Stimulated activated CD4-positive, alpha-beta T cell treated with anti-CD3 and anti-CD28 coated beads, Interleukin-2, amount 100 ng/mL, for 4 hours (primary cell): Measurements from ENCODE around the gene FRAS1.
"Not testable (repeated sequence)": the region's sequence is repeated elsewhere in the genome, so short reads cannot be mapped to it uniquely, and the experiment has no call there.

ENCODE experiments used
- DNase-seq: peaks from one replicate; pipeline ENCODE4 v3.0.0-alpha.2; 2020; ENCODE audit warnings: low read depth

The FRAS1 gene

DNA sequence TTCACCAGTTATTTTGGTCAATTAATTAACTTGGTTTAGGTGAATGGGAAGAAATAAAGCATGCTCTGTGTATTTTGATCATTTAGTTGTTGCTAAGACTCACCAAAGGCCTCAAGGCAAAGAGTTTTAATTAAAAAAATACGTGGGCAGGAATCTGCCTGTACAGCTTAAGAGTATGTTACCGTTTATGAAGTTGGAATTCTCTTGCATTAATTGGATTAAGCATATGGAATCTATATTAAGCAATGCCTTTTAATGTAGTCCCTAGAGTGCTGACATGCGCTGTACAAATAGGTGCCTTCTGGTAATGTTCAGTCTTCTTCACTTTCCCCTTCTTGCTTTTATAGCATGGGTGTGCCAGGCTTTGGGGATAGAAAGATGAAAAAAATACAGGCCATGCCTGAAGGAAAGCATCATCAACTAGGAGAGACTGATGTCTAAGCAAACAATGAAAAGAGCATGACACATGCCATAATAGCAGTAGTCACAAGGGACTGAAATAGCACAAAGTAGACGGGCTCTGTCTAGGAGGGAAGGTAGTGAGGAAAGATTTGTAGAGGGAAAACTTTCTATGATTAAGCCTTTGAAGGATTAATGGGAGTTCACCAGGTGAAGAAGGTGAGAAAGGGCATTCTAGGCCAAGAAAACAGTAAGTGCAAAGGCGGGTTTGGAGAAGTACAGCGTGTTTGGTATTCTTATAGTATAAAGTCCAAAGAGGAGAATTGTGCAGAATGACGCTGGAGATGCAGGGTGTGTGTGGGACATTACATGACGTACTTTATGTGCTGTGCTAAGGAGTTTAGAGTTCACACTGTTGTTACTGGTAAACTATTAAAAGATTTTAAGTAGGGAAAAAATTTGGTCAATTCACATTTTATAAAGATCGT, 268.4 kb downstream of the FRAS1 start:
- no peak for DNase-seq

DNA sequence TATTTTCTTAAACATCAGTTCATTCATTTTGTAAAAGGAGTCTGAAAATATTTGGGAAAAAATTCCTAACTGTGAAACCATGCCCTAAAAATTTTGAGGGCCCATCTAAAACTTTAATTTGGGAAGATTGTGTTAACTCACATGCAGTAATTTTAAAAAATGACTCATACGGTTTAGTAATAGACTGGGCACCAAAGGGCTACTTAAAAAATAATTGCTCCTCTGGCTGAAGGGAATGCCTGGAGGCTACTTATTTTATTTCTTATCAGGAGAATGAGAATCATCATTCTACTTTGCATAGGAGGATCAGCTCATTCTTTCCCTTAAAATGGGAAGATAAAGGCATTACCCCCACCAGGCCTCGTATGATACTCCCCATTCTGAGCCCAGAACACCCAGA, 271.5 kb downstream of the FRAS1 start:
- not testable (repeated sequence) for DNase-seq

DNA sequence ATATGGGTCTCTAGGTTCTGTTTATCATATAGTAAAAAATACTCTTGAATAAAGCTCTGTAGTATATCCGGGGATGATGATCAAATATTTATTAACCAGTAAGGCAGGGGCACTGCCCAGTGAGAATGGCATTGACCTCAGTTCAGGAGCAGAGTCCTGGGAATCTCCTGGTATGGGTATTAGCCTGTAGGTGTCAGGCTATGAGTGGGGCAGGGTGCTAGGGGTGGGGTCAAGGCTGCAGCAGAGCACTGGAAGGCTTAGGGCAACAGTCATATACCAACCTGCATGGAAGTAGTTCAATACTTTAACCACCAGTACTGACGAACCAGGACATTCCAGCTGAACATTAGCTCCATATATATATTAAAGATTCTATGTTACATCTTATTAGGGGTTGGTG, 274.1 kb downstream of the FRAS1 start:
- DNase-seq = no peak

DNA sequence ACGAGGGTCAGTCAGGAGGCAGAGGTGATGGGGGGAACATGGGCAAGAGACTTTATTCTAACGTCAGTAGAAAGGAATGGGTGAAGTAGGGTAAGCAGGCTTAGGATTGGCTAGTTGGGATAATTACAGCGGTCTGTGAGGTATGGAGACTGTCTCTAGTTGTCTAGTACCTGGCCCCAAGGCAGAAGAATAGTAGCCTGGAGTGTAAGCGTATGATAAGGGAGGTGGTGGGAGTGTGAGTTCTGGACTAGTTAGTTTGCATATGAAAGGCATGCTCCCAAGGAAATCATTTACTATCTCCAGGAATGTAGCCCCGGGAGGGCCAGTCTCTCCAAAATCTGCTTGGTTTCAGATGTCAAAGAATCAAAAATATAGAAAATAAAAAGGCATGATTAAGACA, 274.8 kb downstream of the FRAS1 start:
- DNase-seq = no peak

DNA sequence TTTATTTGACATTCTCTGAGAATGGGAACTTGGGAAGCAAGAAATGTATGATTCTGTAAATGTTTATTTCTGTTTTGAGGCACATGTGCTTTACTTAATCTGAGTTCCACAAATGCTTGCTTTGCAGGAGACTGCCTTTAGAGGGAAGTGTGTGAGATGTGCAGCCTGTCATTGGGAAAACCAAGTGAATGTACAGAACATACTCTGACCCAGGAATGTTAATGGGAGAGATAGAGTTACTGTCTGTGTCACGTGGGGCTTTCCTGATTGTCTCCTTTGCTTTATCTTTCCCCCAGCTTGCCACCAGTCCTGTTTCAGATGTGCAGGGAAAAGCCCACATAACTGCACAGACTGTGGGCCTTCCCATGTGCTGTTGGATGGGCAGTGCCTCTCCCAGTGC, 275.9 kb downstream of the FRAS1 start:
- no peak for DNase-seq

DNA sequence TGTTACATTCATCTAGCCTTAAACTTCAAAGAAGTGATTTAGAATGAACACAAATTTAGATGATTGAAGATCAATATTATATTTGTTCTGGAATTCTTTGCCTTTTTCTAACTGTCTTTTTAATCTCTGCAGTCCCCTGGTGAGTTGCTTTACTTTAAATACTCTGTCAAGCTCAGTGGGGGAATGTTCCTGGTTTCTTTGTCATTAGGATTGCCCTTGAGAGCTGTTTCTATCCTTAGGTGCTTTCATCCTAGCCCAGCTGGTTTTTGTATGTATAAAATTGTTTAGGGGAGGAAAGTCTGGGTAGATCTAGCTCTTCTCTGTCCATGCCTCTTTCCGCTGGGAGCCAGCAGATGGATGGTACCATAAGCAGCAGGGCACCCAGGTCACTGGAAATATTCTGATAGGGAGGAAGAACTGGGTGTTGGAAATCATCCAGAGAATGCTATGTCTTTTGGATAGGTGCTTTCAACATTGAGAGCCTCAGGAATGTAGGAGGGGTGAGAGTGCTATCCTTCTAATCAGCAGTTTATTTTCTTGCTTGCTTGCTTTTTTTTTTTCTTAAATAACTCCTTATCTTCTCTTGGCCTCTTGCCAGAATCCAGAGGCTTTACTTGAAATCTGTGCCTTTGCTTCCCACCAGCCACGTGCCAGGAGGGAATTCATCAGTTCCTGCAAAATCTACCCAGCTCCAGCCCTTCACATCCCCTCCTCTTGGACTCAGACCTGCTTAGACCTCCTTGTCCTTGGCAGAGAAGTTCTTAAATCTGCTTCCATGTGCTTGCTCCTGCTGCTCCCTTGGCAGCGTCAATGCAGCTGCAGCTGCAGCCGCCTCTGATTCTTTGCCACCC, 279.2 kb downstream of the FRAS1 start:
- no peak for DNase-seq

DNA sequence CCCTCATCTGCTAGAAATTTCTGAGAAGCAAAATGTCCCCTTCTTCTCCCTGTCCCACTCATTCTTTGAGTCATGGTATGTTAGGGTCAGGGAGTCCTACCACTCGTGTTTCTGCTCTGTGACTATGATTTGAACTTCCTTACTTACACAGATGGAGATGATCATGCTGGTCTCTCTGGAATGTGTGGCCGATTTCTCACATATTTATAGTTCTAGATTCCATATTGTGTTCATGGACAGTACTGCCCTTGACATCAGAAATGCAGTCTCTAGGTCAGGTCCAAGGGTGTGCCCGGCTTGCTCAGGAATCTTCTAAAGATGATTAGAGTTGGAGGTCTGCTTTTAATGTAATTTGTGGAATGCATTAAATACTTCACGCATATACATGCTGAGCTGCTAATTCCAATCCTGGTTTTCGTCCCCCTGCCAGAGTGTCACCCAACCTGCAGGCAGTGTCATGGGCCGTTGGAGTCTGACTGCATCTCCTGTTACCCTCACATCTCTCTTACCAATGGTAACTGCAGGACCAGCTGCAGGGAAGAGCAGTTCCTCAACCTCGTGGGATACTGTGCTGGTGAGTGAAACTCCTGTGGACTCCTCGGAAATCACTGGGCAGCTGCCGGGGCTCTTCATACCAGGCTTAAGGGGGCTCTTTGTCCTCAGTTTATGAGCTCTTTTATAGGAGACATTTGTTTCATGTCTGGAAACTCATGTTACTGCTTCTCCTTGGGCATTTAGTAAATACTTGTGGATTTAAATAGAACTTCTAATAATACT, 280.3 kb downstream of the FRAS1 start:
- no peak for DNase-seq

DNA sequence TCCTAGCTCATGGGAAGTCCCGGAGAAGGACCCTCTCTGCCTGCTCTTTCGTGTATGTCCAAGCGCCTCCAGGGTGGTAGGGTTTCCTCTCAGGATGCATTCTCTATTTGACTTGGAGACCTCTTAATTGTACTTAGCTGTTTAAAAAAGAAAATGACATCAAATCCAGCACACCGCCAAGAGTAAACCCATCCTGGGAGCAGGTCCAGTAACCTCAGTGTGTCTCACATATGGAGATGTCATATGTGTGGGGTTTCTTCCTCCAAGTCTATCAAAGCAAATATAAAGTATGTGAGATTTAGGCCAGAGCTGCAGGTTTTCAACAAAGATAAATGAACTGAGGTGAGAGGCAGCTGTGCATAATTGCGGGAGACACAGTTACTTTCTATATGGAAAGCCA, 285.0 kb downstream of the FRAS1 start:
- no peak for DNase-seq

DNA sequence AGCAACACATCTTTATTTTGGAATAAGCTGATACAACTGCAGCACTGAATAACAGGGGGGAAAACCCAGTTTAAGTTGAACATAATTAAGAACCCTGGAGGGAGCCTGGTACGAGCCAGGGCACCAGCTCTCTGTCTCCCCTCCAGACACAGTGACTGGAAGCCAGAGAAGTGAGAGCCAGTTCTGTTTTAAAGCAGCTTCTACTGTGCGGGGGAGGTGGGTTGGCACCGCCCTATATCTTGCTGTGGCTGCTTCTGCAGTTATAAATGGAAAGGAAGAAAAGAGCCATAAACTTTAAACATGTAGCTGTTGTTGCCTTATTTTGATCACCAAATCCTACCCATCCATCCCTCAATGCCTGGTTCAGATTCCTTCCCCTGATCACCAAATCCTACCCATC, 286.6 kb downstream of the FRAS1 start:
- DNase-seq = no peak

DNA sequence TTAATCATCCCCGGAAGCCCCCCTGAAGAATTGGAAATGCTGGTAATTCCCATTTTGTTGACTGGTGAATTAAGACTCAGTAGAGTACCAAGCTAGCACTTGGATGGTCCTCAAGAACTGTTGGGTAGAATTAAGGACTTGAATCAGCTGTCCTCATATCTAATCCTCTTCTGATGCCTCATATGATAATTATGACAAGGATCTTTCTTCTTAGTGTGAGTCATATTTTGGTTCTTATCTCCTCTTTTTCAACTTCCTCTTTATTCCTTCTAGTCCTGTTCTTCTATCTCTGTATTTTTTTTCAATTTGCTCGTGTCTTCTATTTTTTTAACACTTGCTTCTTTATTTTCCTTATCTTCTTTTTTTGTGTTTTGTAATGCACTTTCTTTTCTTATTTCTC, 288.1 kb downstream of the FRAS1 start:
- no peak for DNase-seq

DNA sequence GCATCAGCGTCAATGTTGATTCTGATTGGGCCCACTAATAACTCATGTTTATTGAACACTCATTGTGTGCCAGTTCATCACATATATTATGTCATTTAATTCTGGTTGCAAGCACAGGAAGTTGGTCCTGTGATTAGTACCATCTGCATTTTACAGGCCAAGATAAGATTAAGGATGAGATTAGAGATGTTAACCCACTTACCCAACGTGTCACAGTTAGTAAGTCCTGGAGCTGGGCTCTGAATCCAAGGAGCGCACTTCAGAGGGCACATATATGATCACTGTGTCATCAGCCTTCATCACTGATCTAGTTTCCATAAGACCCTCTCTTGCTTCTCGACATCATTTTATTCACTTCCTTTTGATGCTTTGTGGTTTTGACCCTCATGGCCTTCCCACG, 289.1 kb downstream of the FRAS1 start:
- DNase-seq = no peak

DNA sequence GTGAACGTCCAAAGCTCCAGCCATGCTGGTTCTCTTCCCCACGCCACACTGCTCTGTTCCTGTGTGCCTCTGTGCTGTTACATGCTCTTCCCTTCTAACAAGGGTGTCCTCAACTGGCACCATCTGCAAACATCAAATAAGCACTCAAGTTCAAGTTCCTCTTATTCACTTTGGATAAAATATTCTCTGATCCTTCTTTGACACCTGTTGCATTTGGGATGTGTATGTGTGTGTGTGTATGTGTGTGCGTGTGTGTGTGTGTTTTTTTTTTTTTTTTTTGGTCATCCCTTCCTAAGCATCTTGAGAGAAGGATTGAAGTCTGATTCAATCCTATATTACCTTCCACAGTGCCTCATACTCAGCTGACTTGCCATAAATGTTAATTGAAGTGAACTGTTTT, 290.4 kb downstream of the FRAS1 start:
- no peak for DNase-seq

DNA sequence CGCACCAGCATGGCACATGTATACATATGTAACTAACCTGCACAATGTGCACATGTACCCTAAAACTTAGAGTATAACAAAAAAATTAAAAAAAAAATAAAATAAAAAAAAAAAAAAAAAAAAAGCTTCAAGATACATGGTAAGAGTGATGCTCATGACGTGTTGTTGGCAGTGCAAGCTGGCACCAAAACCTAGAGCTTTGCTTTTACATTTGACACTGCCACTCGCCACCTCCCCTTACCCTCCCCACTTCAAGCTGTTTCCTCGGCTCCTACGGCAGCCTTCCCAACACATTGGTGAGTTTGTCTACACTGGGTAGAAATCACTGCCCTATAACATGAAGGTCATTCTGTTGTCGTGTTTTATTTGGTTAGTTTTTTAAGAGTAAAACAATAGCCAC, 296.8 kb downstream of the FRAS1 start:
- DNase-seq = no peak

DNA sequence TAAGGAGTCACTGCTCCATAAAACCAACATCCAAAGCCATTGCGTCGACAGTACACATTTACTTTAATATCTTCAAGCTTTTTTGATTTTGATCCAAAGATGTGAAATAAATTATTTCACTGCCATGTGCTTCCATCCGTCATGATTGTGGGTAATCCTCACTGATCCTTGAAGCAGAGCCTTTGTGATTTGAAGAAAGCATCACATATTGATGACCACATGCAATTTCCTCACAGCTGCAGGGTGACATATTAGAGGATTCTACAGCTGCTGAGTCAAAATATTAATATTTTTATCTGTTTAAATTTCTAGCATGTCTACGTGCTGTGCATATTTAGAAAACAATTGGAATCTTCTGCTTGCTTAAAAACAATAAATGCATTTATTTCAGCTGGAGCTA, 297.7 kb downstream of the FRAS1 start:
- no peak for DNase-seq

DNA sequence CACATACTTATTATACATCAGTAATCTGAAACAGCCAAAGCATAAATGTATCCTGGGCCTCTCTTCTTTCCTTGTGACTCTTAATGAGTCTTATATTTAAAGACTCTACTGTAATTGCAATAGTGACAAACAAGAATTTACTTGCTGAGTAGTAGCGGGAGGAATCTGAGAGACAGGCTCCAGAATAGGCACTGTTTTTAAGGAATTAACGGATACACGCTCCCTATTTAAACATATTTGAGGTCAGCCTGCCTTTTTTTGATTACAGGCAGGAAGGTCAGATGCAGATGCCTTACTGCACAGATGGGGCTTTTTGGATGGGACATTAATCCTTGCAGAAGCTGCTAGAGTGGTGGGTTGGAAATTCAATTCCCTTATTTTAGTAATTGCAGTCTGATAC, 298.2 kb downstream of the FRAS1 start:
- no peak for DNase-seq

DNA sequence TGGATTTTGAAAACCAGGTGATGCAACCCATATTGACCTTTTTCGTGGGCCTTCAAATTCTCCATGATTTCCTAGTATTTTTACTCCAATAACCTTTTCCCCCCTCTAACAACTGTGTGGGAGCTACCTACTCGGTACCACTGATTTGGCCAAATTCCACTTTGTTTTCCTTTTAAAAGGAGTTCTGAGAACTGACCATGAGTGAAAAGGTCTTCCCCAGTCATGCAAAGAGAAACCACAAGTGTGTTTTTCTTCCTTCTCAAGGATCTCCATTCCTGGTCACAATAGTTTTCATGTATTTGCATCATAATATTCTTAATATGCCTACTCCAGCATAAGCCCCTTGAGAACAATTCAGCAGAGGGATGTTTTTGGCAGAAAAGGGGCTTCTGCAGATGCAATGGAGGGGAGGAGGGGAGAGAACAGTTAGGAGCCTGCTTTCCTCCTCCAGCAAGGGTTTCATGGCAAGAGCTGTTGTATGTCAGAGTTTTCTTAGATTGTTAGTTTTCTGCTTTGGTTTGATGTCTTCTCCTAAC, 299.2 kb downstream of the FRAS1 start:
- DNase-seq = no peak

DNA sequence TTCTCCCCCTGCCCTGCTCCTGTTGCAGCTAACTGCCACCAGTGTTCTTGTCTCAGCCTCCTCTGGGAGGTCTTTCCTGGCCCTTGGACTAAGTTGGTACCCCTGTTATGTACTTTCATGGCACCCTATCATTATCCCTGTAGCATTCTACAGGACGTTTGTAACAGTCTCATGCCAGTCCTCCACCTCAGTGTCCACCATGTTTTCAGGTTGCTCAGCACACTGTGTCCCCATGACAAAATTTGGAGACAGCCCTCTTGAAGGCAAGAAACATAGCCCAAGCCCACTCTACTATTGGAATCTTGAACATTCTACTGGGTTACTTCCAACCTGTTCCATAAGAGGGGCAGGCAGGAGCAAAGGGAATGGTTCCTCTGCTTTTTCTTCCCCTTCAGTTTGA, 300.0 kb downstream of the FRAS1 start:
- DNase-seq = no peak

DNA sequence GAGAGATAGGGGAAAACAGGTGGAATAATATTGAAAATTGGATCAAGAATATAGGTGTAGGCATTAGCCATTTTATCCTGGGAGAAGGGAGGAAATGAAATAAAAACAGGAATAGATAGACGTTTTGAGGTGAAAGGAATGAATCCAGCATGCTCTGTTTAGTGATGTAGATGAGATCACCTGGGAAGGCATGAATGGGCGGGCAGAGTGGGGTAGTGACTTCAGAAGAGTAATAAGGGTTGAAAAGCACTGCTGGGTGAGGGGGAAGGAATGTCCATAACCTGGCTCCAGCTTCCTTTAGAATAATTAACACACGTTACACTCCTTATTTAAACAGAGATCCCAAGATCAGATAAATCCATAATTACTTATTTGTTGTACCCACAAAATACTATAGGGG, 303.3 kb downstream of the FRAS1 start:
- no peak for DNase-seq

DNA sequence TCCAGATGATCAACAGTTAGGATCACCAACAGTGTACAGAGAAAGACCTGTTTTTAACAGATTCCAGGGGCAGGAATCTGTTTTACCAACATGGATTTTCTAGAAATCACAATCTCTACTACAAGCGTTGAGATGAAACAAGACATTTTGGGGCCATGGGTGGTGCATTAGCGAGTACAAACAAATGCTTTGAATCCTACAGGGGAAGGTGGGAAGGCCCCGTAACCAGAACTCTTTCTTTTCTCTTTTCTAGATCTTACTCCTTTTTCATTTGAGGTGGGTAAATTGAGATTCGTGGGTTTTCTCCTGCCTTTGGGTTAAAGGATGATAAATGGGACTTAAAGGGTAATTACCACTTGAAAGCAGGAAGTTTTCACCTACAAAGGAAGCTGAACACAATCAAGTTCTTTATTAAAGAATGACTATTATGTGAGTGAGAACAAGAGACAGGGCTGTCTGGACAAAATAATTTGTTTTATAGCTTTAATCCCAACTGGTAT, 304.5 kb downstream of the FRAS1 start:
- no peak for DNase-seq

DNA sequence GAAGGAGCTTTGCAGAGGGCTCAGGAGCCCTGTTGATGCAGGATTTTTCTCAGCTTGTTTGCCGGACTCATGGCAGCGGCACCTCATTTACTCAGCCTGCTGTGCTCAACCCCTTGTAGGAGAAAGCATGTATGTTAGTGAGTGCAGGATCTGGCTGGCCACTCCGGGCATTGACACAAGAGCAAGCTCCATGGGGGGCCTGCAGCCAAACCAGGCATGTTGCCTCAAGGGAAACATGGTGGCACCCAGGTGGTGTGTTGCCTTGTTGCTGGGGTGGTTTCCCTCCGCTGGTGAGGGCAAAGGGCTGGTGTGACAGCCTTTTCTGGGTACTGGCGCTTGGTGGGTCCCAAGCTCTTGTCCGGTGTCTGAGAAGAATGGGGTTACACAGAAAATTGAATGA, 305.2 kb downstream of the FRAS1 start:
- DNase-seq = no peak

DNA sequence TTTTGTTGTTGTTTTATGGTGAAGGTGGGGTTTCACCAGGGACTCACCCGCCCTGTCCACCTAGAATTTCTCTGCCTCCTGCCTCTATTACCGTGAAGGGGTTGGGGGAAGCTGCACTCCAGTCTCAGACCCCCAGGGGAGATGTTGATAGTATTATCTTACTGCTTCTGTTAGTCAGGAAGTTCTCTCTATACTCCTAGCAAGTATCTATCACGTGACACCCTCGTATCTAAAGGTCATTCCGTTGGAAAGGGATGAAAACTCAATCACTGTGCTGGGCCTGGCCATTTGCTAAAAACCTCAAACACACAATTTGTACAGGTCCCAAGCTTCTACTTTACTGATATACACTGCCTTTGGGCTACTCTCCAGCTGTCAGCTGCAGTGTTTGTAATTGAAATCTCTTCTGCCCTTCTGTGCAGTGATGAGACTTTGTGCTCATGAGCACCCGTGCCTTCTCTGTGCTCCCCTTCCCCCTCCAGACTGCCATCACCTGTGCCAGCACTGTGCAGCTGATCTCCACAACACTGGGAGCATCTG, 306.0 kb downstream of the FRAS1 start:
- DNase-seq = no peak

DNA sequence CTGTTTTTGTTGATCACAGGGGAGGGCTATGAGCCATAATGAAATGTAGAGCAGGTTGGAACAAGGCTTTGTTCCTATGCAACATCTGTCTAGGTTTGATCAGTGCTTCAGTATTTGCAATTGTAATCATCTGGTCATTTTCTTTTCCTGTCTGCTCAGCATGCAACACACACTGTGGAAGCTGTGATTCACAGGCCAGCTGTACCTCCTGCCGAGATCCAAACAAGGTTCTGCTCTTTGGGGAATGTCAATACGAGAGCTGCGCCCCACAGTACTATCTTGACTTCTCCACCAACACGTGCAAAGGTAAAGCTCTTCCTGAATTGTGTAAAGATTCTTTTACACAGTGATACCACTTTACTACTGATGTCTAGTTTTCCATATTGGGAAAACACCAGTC, 312.6 kb downstream of the FRAS1 start:
- no peak for DNase-seq
